Stimulated activated CD4-positive, alpha-beta T cell treated with anti-CD3 and anti-CD28 coated beads, Interleukin-4, amount 100 ng/mL, for 1 hour (primary cell): ENCODE measurements around the gene STAT5B.
"Not testable (repeated sequence)": the region's sequence is repeated elsewhere in the genome, so short reads cannot be mapped to it uniquely, and the experiment has no call there.

ENCODE experiments used
- DNase-seq: peaks from one replicate; pipeline ENCODE4 v3.0.0-alpha.2; 2020

STAT5B gene

GRCh38 chr17:42276359-42276608, at the start of gene STAT5B:
TSS of gene STAT5B (minus strand) at chr17:42276391. CDS start at chr17:42232127, 44,264 bp downstream.
- DNase-seq = peak; percentile 66

GRCh38 chr17:42325026-42325425, 48.8 kb upstream of the STAT5B start:
- DNase-seq = no peak

- no peak for DNase-seq
Measured at GRCh38 chr17:42323268-42323773, 47.1 kb upstream of the STAT5B start.

GRCh38 chr17:42322382-42323267, 46.4 kb upstream of the STAT5B start:
- peak; percentile 94 for DNase-seq

GRCh38 chr17:42321555-42321954, 45.4 kb upstream of the STAT5B start:
- no peak for DNase-seq

- DNase-seq = not testable (repeated sequence)
Measured at GRCh38 chr17:42317967-42318366, 41.8 kb upstream of the STAT5B start.

- no peak for DNase-seq
Measured at GRCh38 chr17:42317266-42317845, 41.2 kb upstream of the STAT5B start.

GRCh38 chr17:42316755-42317154, 40.6 kb upstream of the STAT5B start:
- DNase-seq = no peak

- no peak for DNase-seq
Measured at GRCh38 chr17:42315402-42316156, 39.4 kb upstream of the STAT5B start.

- DNase-seq = peak; percentile 49
Measured at GRCh38 chr17:42313773-42314566, 37.8 kb upstream of the STAT5B start.

GRCh38 chr17:42313389-42313772, 37.2 kb upstream of the STAT5B start:
- DNase-seq = no peak

GRCh38 chr17:42312285-42313130, 36.3 kb upstream of the STAT5B start:
- peak; percentile 79 for DNase-seq

GRCh38 chr17:42312035-42312284, 35.8 kb upstream of the STAT5B start:
- DNase-seq = no peak

- DNase-seq = no peak
Measured at GRCh38 chr17:42311240-42312034, 35.2 kb upstream of the STAT5B start.

- no peak for DNase-seq
Measured at GRCh38 chr17:42310787-42311215, 34.6 kb upstream of the STAT5B start.

- no peak for DNase-seq
Measured at GRCh38 chr17:42309986-42310786, 34.0 kb upstream of the STAT5B start.

- DNase-seq = no peak
Measured at GRCh38 chr17:42309142-42309541, 33.0 kb upstream of the STAT5B start.

- DNase-seq = no peak
Measured at GRCh38 chr17:42308446-42308845, 32.3 kb upstream of the STAT5B start.

GRCh38 chr17:42307362-42307927, 31.3 kb upstream of the STAT5B start:
- DNase-seq = no peak

GRCh38 chr17:42306385-42306667, 30.1 kb upstream of the STAT5B start:
- DNase-seq = no peak
